Epithelial cell of proximal tubule (primary cell): ENCODE results near the gene SBK1. TPM values are rescaled to one million over a fixed set of nuclear protein-coding genes. Genes with fewer than 3 reads are reported as not detected.
"Not testable (repeated sequence)": the region's sequence is repeated elsewhere in the genome, so short reads cannot be mapped to it uniquely, and the experiment has no call there.

Source experiments
- DNase-seq: peaks from one replicate; pipeline ENCODE4 v3.0.0-alpha.2; 2011; ENCODE audit warnings: low read depth
- H3K4me3 ChIP-seq: 2 replicates; pipeline ENCODE4 v1.5.1; 2011; ENCODE audit warnings: low read depth, mild to moderate bottlenecking, low read length
- CTCF ChIP-seq: conservative IDR thresholded peaks from 2 replicates; pipeline ENCODE4 v1.5.1; 2012; ENCODE audit warnings: low read depth, mild to moderate bottlenecking, low read length
- total RNA-seq: library from RNA; depleted of rRNA; stranded (reverse); fragments of >200 nt; gene quantifications from 2 replicates; pipeline ENCODE4 v1.2.3, GENCODE V29; 2015

SBK1 gene
- total RNA-seq, 1 donor from 2014 or later, result 4.8 TPM

- peak; percentile 84 for TF ChIP-seq CTCF
- DNase-seq, result no peak
- H3K4me3 ChIP-seq, result no peak overlapping the region
Measured at GRCh38 chr16:28326881-28327610, 34.7 kb downstream of the SBK1 start.

DNA sequence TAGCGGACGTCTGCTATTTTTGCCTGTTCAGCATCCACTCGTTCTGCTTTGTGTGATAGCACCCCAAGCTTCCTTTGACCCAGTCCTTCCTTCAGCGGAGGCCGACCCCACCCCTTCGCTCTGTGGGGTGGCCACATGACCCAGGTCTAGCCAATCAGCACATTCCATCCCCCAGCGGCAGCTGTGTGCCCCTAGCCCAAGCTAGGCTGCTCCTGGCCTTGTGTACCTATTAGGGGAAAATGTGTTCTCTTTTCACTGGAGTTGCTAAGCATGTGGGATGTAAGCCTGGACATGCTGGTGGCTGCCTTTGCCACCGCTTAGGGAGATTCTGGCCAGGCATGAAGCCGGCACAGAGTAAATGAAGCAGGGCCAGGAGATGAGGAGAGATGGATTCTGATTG, 37.9 kb downstream of the SBK1 start:
- H3K4me3 ChIP-seq, DNase-seq: not testable (repeated sequence)

DNA sequence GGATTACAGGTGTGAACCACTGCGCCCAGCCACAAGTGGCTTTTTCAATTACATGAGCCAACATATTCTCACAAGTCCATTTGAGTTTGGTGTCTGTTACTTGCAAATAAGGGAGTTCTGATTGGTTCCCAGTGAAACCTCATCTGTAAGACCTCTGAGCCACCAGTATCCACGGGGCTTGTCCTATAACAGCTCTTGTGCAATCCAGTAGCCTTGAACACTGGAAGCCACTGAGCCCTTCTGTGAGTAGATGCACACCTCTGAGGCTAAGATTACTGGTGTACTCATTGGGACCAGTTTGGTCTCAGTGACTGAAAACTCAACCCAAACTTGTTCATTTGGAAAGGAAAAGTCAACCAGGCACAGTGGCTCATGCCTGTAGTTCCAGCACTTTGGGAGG, 38.7 kb downstream of the SBK1 start:
- DNase-seq, H3K4me3 ChIP-seq: not testable (repeated sequence)

DNA sequence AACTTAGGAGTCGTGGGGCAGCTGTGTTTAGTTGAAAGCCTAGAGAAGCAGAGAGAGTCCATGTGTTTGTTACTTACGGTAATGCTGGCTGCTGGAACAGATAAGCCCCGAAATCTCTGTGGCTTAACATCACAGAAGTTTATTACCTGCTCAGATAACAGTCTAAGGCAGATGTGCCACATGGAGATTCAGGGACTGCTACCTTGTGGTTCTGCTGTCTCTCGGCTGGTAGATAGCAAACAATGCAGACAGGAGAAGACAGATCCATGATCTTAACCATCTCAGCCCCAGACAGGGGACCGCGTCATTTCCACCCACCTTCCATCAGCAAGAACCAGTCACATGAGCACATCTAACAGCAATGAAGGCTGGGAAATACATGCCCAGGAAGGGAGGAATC, 40.3 kb downstream of the SBK1 start:
- not testable (repeated sequence) for DNase-seq, H3K4me3 ChIP-seq

- not testable (repeated sequence) for DNase-seq, H3K4me3 ChIP-seq
Measured at GRCh38 chr16:28335678-28336077, 43.4 kb downstream of the SBK1 start.

GRCh38 chr16:28336940-28337710, 44.8 kb downstream of the SBK1 start:
- H3K4me3 ChIP-seq, DNase-seq: not testable (repeated sequence)

- not testable (repeated sequence) for DNase-seq, H3K4me3 ChIP-seq
Measured at GRCh38 chr16:28338230-28338629, 45.9 kb downstream of the SBK1 start.

GRCh38 chr16:28362600-28362999, 70.3 kb downstream of the SBK1 start:
- not testable (repeated sequence) for H3K4me3 ChIP-seq, DNase-seq

DNA sequence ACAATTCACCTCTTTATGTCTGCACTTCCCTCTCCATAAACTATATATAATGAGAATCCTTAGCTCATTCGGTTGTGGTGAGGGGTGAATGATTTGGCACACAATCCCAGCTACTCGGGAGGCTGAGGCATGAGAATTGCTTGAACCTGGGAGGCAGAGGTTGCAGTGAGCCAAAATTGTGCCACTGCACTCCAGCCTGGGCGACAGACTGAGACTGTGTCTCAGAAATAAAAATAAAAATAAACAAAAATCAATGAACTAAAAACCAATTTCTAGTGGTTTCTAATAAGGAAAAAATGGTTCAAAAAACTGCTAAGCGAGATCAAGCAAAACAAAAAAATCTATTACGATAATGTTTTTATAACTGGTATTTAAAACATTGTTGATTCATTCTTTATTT, 71.1 kb downstream of the SBK1 start, which contains the start of gene NPIPB6:
TSS of gene NPIPB6 (minus strand) at position 101 of the 400 bp plus-strand sequence. CDS start 686 bp downstream, outside the sequence.
- DNase-seq, H3K4me3 ChIP-seq: not testable (repeated sequence)

- not testable (repeated sequence) for DNase-seq, H3K4me3 ChIP-seq
Measured at GRCh38 chr16:28364268-28365173, 72.2 kb downstream of the SBK1 start.

DNA sequence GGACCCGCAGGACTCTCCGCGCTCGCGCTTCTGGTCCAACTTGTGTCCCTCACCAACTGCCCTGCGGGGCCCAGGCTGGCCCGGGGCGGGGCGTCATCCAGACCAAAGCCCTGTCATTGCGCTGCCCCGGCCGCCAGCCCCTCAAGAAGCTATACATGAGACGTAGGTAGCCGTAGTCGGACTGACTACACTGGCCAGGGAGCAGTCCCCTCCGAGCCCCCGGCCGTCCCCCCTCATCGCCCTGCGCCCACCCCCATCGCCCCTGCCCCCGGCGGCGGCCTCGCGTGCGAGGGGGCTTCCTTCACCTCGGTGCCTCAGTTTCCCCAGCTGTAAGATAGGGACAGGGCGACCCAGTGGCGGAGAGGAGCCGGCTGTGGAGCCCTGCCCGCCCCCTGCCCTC, 75.6 kb downstream of the SBK1 start:
- not testable (repeated sequence) for DNase-seq, H3K4me3 ChIP-seq

Other genes with a start within 250 kb of the SBK1 start
- gene GSG1L, start 228.8 kb upstream of the SBK1 start, total RNA-seq, result not detected in 2 replicates
- gene XPO6, start 80.6 kb upstream of the SBK1 start, total RNA-seq, result 132 and 168 TPM in 2 replicates
- gene NPIPB6, start 71.0 kb downstream of the SBK1 start, total RNA-seq, result 0.07 and 0.29 TPM in 2 replicates
- 132 and 175 TPM in 2 replicates for gene EIF3CL, start 111.3 kb downstream of the SBK1 start, total RNA-seq
- gene NPIPB7, start 179.8 kb downstream of the SBK1 start, total RNA-seq, result not detected in 2 replicates
- 15.5 and 16.0 TPM in 2 replicates for gene CLN3, start 199.5 kb downstream of the SBK1 start, total RNA-seq
- not detected in 2 replicates for gene APOBR, start 202.1 kb downstream of the SBK1 start, total RNA-seq
- not detected in 2 replicates for gene IL27, start 214.3 kb downstream of the SBK1 start, total RNA-seq
- gene NUPR1, start 246.4 kb downstream of the SBK1 start, total RNA-seq, result not detected in 2 replicates